Endodermal cell (in vitro differentiated cells): ENCODE data around the gene PIN4. TPM values are rescaled to one million over a fixed set of nuclear protein-coding genes. Genes with fewer than 3 reads are reported as not detected.
A peak's percentile ranks its signal among the peaks of the same experiment; 100 is the strongest.

Experiments
- DNase-seq: peaks from one replicate; pipeline ENCODE4 v3.0.0-alpha.2; 2017
- H3K27ac ChIP-seq: 2 replicates; pipeline ENCODE4 v1.5.1; 2013; ENCODE audit warnings: mild to moderate bottlenecking, low read depth, low read length, moderate library complexity
- H3K27me3 ChIP-seq: 2 replicates; pipeline ENCODE4 v1.6.1; 2013; ENCODE audit warnings: mild to moderate bottlenecking, low read length, moderate library complexity; ENCODE audit not compliant: insufficient read depth, control insufficient read depth, poor library complexity, severe bottlenecking
- H3K36me3 ChIP-seq: 2 replicates; pipeline ENCODE4 v1.7.0; 2013; ENCODE audit warnings: mild to moderate bottlenecking, low read length, moderate library complexity; ENCODE audit not compliant: control insufficient read depth, insufficient read depth
- H3K4me1 ChIP-seq: one replicate; pipeline ENCODE4 v1.7.0; 2013; ENCODE audit warnings: low read length; ENCODE audit not compliant: control insufficient read depth, insufficient read depth
- H3K4me3 ChIP-seq: 2 replicates; pipeline ENCODE4 v1.5.1; 2013; ENCODE audit warnings: mild to moderate bottlenecking, low read length, moderate library complexity
- H3K9ac ChIP-seq: 2 replicates; pipeline ENCODE4 v1.6.1; 2013; ENCODE audit warnings: mild to moderate bottlenecking, low read length, moderate library complexity; ENCODE audit not compliant: poor library complexity, severe bottlenecking; ENCODE audit errors: extremely low read depth
- H3K9me3 ChIP-seq: 2 replicates; pipeline ENCODE4 v1.6.1; 2013; ENCODE audit warnings: mild to moderate bottlenecking, low read length, moderate library complexity; ENCODE audit not compliant: control insufficient read depth
- H3K27ac Mint-ChIP-seq: 2 replicates; pipeline ENCODE4 v1.8.0; 2020; ENCODE audit warnings: mixed read lengths
- H3K27me3 Mint-ChIP-seq: 2 replicates; pipeline ENCODE4 v1.8.0; 2021; ENCODE audit warnings: mild to moderate bottlenecking, mixed read lengths; ENCODE audit not compliant: insufficient read depth
- H3K36me3 Mint-ChIP-seq: 2 replicates; pipeline ENCODE4 v1.8.0; 2020; ENCODE audit warnings: low read depth, mixed read lengths
- H3K4me1 Mint-ChIP-seq: 2 replicates; pipeline ENCODE4 v1.8.0; 2020; ENCODE audit warnings: mixed read lengths
- H3K4me3 Mint-ChIP-seq: 2 replicates; pipeline ENCODE4 v1.8.0; 2020; ENCODE audit warnings: mild to moderate bottlenecking, moderate library complexity, mixed read lengths
- H3K9me3 Mint-ChIP-seq: 2 replicates; pipeline ENCODE4 v1.8.0; 2020; ENCODE audit warnings: mild to moderate bottlenecking, mixed read lengths
- CTCF ChIP-seq: fragments of 200-600 bp; sonication (generic); conservative IDR thresholded peaks from 2 replicates; pipeline ENCODE4 v1.5.0; 2021; ENCODE audit warnings: antibody characterized with exemption, mild to moderate bottlenecking
- WGBS, 2 experiments: methylation state at CpG; one replicate each; pipeline versions ENCODE4 v1.1.5 to v1.1.7; 2013; ENCODE audit warnings: missing lambda C conversion rate in 2 of 2, mixed read lengths in 1 of 2; ENCODE audit not compliant: insufficient coverage in 1 of 2, insufficient read length in 1 of 2; 5-methylcytosine and 5-hydroxymethylcytosine counted together
- total RNA-seq, 2 donors: library from RNA; stranded (reverse); fragmentation: NEBNext Ultra II Directional in 1 of 2; extraction: Animal tissue kit (Norgen Biotek cat#: 25700) in 1 of 2; gene quantifications; 2 replicates in 1 of 2; 3 replicates in 1 of 2; pipeline ENCODE4 v1.2.1, GENCODE V29; 2021

The PIN4 gene
- total RNA-seq, 2 donors from 2014 or later: 16.6 to 17.2 TPM

DNA sequence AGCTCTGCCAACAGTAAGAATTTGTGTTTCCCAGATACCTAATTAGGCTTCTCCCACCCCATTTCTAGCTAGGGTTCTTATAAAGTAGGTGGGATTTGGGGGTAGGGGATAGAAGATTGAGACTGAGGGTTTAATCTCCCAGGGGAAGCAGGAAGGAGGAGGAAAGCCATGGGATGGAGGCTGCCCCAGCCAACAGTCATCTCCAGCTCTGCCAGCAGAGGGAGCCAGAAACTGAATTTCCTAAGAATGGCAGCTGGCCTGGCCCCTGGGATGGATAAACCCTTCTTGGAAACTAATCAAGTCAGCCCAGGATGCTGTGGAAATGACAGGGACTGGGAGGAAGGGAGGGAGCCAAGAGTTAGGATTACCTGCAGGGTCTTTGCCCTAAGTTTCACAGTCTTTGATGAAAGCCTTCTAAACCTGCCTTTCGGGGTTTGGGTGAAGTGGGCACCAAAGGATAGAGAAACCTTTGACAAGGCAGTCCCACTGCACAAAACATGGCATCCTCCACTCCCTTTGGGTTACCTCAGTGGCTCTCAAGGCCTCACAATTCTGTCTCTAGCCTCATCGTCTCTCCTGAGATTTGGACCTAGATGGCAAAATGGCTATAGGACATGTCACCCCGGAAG, 64.0 kb downstream of the PIN4 start:
- Histone ChIP-seq H3K9me3 (no peaks in the 10 kb centered on the region), H3K36me3 (no peaks in the 10 kb centered on the region), H3K27ac (no peak overlapping the region), H3K4me1 (no peaks in the 10 kb centered on the region), H3K27me3 (no peaks in the 10 kb centered on the region), H3K4me3 (no peak overlapping the region), H3K9ac (no peak overlapping the region)
- peak; percentile 90 for DNase-seq
- 94 to 100% methylated on average over 1 to 3 of the region's 3 CpGs for WGBS, 2 experiments
- Mint-ChIP-seq H3K27ac (no peak overlapping the region), H3K9me3 (peaks cover 68% of the 10 kb centered on the region), H3K36me3 (no peaks in the 10 kb centered on the region), H3K4me1 (no peaks in the 10 kb centered on the region), H3K4me3 (no peak overlapping the region), H3K27me3 (no peaks in the 10 kb centered on the region)
- TF ChIP-seq CTCF: peak; percentile 81

GRCh38 chrX:72247206-72247942, 65.8 kb downstream of the PIN4 start:
- no peak overlapping the region for H3K4me3 Mint-ChIP-seq
- no peaks in the 10 kb centered on the region for H3K27me3 Mint-ChIP-seq
- Histone ChIP-seq H3K9ac (no peak overlapping the region), H3K27me3 (no peaks in the 10 kb centered on the region), H3K9me3 (no peaks in the 10 kb centered on the region), H3K27ac (no peak overlapping the region), H3K4me1 (no peaks in the 10 kb centered on the region), H3K4me3 (no peak overlapping the region), H3K36me3 (no peaks in the 10 kb centered on the region)
- WGBS, 2 experiments: 94% methylated on average over 2 of the region's 2 CpGs; no CpG with 5 or more reads in 1 of the 2 experiments
- H3K27ac Mint-ChIP-seq: no peak overlapping the region
- peaks cover 57% of the 10 kb centered on the region for H3K9me3 Mint-ChIP-seq
- TF ChIP-seq CTCF: no peak
- H3K4me1 Mint-ChIP-seq: no peaks in the 10 kb centered on the region
- peaks cover 2% of the 10 kb centered on the region for H3K36me3 Mint-ChIP-seq
- DNase-seq: no peak

Other genes starting within 250 kb of the PIN4 start
- 1 to 10 TPM; 8.4 to 9.9 TPM for gene RTL5, start 49.8 kb upstream of the PIN4 start, total RNA-seq
- 10 to 100 TPM; 11.3 to 17.9 TPM for gene ERCC6L, start 57.3 kb downstream of the PIN4 start, total RNA-seq
- gene RPS4X, start 95.5 kb downstream of the PIN4 start, total RNA-seq: 1,000 to 10,000 TPM in 1 of 2 donors, 100 to 1,000 TPM in 1; 791 to 1,451 TPM
- under 1 TPM; 0.40 to 0.93 TPM for gene CITED1, start 124.2 kb downstream of the PIN4 start, total RNA-seq